Measurements from ENCODE around the gene RPL13.

DNA sequence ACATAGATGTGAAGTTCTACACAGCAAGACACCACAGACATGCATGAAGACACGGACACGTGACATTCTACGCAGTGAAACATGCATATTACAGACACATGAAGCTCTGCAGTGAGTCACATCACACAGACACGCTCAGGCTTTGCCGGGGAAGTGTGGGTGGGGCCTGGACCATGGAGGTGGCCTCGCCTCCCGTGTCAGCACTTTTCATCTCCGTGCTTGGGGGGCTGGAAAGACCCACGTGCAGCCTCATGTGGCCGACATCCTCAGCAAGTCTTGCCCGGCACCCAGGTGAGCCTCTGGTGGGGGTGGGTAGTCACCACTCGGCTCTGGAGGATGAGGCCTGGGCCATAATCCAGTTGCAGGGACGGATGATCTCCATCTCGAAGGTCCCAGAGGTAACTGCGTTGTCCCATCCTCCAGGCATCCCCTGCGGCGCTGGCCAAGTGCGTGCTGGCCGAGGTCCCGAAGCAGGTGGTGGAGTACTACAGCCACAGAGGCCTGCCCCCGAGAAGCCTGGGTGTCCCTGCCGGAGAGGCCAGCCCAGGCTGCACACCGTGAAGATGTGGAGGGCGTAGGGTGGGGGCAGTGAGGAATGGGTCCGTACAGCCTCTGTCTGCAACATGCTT lies 35.7 kb downstream of the RPL13 start:
- TF ChIP-seq, protein P1, sequence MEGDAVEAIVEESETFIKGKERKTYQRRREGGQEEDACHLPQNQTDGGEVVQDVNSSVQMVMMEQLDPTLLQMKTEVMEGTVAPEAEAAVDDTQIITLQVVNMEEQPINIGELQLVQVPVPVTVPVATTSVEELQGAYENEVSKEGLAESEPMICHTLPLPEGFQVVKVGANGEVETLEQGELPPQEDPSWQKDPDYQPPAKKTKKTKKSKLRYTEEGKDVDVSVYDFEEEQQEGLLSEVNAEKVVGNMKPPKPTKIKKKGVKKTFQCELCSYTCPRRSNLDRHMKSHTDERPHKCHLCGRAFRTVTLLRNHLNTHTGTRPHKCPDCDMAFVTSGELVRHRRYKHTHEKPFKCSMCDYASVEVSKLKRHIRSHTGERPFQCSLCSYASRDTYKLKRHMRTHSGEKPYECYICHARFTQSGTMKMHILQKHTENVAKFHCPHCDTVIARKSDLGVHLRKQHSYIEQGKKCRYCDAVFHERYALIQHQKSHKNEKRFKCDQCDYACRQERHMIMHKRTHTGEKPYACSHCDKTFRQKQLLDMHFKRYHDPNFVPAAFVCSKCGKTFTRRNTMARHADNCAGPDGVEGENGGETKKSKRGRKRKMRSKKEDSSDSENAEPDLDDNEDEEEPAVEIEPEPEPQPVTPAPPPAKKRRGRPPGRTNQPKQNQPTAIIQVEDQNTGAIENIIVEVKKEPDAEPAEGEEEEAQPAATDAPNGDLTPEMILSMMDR (IDR thresholded peaks at IDR 0.05; ENCODE audit: borderline replicate concordance, extremely low read depth, low read length, poor library complexity, severe bottlenecking) = no peak
- TF ChIP-seq EZH2 (IDR thresholded peaks at IDR 0.05; ENCODE audit: borderline replicate concordance, low read depth, low read length, severe bottlenecking) = no peak
